ENCODE data around the gene CADM1.

The CADM1 gene

DNA sequence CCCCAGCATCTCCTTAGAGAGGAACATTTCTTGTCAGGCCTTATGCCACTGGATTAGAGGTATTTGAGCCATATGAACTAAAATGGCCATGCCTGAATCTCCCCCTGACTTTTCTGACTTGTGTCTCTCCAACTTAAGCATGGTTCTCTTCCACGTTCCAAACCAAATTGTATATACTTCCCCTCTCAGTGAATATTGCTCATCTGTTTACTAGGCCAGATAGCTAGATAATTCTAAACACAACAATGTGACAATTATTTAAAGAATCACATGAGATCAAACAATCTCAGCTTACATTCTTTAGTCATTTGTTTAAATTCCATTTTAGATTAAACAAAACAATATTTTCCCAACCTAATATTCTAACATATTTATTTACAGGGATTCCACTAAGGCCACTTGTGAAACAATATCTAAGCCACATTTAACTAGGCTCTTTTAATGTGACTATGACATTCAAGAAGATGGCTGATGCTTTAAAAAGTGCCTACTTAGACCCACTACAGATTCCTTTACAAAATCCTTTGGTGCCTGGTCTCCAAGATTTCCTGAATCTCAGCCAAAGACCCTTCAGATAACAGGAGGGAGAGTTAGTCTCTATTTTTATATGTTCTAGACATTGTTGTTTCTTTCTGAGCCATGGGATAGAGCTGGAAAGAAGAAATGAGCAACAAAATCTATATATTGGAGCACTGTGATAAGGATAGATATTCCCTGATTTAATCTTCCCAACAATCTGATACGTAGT, 105.7 kb downstream of the CADM1 start:
- DNase-seq (ENCODE audit: low read depth) = no peak

DNA sequence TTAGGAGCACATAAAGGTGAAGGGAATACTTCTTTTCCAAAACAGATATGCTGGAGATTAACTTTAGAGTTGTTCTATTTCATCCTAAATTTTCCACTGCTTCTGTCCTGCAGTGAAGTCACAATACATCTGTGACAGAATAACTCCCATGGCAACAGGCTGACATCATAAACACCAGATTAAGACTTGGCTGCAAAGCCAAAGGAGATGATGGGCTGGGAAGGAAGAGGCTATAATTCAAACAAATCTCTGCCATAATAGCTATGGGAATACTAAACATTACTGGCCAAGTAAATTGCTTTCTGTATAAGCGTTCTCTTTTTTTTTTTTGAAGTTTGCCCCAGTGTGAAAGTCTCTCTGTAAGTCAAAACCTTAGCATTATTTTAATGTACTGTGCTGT, 107.7 kb downstream of the CADM1 start:
- no peak for DNase-seq (ENCODE audit: low read depth)

DNA sequence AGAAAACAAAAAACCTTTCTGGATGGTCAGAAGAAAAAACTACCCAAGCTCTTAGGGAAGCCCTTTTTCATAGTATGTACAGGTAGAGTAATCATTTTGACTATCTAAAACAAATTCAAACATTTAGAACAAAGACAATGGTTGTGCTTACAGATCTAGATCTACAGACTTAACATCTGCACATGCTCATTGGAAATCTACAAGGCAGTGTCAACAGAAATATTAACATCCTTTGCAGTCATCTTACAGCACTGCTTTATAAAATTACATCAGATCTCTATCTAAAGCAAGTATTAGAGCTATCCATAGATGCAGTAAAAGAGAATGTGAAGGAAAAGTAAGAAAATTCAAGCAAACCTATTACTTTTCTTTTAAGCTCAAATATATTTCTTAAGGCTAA, 110.3 kb downstream of the CADM1 start:
- DNase-seq (ENCODE audit: low read depth) = no peak

DNA sequence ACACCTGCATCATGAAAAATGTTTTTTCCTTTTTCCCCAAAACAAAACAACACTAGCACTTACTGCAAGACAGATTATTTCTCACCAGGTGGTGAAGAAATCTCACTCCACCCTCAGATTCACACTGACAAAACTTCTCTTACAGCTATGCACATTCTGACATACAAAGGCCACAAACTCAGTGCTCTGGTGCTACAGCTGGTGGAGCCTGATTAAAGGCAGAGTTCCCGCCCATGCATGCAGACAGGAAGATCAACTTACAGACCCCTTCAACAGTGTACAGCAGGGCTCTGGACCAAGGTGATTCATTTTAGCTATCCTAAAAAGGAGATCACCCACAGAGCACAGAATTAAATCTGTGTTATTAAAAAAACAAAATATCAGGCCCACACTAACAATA, 112.6 kb downstream of the CADM1 start:
- no peak for DNase-seq (ENCODE audit: low read depth)

DNA sequence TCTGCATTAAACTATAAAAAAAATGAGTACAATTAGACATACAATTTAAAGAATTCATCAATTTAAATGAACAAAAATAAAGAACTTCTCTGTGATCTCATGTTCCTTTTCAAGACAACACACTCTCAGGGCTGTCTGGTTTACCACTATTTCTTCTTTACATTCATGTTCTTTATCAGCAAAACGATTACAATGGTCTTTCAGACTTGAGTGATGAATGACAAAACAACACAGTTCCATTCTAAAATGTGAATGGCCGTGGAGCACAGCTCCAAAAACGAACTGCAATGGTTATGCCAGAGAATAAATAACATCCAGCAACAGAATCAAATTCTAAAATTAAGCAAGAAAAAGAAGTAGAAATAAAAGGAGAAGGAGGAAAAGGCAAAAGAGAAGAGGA, 113.1 kb downstream of the CADM1 start:
- DNase-seq (ENCODE audit: low read depth) = no peak

DNA sequence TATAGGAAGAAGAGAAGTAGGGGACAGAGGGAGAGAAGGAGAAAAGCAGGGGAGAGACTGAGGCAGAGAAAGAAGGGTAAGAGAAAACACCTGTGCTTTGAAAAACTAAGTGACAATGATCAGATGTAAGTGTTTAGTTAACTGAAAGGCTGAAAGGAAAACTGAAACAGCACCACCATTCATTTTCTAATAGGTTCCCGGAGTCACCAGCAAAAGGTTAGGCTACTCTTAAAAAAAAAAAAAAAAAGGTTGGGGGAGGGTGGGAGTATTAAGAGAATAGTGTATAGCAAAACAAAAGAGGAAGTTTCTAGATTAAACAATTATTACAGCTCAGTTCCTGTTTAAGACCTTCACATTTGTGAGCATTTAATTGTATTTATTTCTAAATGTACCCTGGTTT, 113.8 kb downstream of the CADM1 start:
- no peak for DNase-seq (ENCODE audit: low read depth)

DNA sequence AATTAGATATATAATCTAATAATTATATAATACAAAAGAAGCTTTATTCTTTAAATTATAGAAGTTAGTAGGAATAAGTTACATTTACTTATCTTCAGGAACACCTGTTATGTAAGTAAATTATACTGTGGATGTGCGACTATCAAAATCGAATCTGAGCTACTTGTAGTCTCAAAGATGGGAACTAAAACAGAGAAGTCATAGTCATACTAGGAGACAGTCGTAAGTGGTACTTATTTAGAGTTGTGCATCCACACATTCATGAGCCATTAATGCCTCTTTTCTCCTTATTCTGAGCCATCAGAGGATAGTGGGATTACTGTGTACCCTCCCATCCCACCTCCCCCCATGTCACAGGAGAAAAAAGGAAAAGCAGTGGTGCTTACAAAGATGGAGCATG, 114.4 kb downstream of the CADM1 start:
- DNase-seq (ENCODE audit: low read depth) = no peak

DNA sequence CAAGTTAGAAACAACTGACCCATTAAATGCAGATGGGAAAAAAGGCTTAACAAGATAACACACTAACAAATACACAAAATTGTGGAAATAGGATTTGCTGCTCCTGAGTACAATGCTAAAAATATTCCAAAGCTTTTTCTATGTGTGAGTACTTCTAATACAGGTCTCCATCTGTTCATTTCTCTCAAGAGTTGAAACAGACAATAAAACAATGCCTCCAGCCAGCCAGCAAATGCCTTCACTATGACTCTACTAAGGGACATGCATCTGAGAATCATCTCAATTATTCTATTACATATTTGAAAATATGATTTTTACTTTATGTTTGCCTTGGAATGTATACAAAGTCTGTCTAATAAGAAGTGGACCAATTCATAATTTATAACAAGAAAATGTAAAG, 119.0 kb downstream of the CADM1 start:
- DNase-seq (ENCODE audit: low read depth) = no peak

DNA sequence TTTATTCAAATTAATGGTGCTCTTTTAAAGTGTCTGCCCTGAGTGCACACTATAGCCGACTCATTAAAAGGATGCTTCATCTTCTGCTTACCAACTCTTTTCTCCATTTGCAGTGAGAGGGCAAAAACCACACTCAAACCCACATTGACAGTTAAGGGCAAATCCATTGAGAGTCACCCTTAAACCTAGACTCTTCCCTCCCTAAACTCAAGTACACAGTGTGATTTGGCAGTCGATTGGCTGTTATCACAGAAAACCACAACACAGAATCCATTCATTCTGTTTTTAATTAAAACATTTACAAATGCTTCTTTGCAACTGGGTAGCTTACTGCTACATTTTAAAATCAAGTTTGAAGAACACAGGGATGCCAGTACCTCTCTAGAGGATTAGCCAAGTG, 120.0 kb downstream of the CADM1 start:
- DNase-seq (ENCODE audit: low read depth) = no peak

DNA sequence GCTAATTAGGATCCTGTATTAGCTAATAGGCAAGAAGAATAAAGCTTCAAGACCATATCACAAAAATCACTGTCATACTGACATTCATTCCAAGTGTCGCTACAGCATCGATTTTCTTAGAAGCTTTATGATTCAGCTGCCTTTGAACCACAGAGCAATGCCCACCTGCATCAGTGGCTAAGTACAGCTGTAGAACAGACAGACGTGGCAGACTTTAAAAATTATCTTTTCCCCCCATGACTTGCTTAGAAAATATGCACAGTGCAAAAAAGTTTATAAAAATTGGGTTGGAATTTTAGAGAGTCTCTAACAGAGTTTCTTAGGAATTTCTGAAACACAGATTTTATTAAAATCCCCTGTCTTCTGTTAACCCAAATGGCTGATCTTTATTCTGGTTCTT, 120.8 kb downstream of the CADM1 start:
- DNase-seq (ENCODE audit: low read depth) = no peak

DNA sequence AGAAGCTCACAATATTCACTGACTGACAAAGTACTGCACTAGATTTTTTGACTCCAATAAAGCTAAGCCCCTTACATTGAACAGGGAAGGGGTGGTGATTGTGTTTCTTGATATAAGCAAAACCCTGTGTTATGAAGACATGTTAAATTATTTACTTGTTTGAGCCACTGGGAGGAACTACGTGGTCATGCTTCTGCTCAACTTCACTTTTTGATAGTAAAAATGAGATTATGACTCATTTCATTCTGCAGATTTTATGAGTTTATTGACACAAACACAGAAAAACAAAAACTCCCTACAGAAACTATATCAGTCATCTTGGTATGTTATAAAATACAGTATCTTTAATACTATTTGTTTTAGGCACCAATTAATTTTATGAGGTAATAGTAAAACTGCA, 124.7 kb downstream of the CADM1 start:
- DNase-seq (ENCODE audit: low read depth) = no peak

DNA sequence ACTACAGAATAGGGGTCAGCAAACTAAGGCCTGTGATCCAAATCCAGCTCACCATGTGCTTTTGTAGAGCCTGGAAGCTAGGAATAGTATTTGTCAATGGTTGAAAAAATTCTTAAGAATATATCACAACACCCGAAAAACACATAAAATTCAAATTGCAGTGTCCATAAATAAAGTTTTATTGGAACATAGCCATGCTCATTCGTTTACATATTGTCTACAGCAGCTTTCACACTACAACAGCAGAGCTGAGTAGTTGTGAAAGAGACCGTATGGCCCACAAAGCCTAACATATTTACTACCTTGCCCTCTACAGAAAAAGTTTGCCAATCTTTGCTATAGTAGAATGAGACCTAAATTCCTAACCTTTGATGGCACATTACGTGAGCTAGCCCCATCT, 125.7 kb downstream of the CADM1 start:
- DNase-seq (ENCODE audit: low read depth) = no peak

DNA sequence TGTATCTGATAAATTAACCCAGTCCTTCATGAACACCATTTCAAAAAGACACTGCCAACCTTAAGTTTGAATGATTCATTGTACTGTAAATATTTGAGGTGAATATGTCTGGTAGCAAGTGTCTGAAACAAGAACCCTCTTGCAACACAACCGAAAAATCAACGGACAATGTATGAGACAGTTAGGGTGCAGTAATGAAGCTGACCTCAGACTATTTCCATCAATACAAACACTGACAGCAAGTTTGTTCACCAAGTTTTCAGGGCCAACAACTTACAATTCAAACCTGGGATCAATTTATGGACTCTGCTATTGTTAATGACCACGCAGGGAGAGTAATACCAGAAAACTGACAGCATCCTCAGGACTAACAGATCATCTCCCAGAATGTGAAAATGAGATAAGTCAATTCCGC, 126.3 kb downstream of the CADM1 start:
- DNase-seq (ENCODE audit: low read depth) = no peak

DNA sequence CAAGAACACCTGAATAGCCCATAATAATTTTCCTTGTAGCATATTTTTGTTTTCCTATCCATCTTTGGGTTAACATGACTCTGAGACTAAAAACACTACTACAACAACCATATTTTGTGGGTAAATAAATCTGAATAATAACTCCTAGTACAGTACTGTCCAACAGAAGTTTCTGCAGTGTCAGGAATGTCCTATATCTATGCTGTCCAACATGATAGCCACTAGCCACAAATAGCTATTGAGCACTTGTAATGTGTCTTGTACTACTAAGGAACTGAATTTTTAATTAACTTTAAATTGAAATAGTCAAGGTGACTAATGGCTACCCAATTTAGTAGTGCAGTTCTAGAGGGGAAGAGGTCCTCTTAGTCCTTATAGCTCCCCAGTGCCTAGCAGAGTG, 135.6 kb downstream of the CADM1 start:
- no peak for DNase-seq (ENCODE audit: low read depth)

DNA sequence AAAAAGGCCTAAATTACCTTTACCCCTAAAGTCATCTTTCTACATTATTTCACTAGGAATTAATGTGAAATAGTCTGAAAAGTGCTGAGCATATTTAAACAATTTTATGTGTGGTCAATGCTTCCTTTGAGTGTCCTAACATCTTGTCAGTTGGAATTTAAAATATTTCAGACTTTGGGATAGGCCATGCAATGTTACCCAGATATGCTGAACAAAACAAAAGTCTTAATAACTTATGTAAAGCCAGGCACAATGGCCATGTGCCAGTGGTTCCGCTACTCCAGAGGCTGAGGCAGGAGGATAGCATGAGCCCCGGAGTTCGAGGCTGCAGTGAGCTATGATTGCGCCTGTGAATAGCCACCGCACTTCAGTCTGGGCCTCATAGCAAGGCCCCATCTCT, 137.4 kb downstream of the CADM1 start:
- no peak for DNase-seq (ENCODE audit: low read depth)

DNA sequence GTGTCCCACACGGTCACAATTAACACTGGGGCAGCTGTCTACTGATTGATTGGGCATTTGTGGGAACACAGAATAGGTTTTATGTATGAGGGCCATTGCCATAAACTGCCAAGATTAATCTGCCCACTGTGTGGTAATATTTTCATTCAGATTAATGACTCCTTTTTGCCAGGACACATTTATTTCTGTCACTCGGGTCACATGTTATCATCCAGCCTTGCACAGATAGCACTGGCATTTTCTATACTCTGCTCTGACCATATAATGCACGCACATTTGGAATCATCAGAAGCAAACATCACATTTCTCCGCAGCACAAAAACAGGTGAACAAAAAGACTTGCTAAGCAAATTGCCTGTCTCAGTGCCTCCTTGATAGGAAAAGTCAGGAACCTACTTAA, 138.3 kb downstream of the CADM1 start:
- DNase-seq (ENCODE audit: low read depth) = no peak

DNA sequence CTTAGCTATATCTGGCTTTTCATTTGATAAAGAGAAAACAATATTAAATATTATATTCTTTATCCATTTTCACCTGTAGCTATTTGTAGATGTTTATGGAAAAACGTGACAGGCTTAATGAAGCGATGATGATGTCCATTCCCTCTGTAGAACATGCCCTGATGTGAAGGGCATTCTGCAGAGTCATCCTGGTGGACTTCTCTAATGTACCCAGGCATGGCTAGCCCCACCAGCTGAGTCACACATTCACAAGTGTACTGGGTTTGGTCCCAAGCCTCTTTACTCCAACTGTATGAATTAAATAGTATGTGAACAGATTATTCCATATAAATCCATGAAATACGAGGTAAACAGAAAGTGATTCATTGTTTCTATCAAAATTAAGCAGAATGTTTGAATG, 139.3 kb downstream of the CADM1 start:
- no peak for DNase-seq (ENCODE audit: low read depth)

DNA sequence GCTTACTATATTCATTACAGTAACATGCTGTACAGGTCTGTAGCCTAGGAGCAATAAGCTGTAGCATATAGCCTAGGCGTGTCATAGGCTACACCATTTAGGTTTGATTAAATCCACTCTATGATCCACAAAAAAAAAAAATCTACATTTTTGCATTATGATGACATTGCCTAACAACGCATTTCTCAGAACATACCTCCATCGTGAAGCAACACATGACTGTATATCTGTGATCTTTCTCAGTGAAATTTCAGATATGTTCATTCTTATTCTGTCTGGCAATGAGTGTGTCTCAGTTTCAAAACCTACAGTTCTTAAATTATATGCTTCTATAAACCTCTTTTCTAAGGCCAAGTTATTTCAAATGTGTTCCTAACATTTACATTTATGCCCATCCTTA, 140.3 kb downstream of the CADM1 start:
- no peak for DNase-seq (ENCODE audit: low read depth)

DNA sequence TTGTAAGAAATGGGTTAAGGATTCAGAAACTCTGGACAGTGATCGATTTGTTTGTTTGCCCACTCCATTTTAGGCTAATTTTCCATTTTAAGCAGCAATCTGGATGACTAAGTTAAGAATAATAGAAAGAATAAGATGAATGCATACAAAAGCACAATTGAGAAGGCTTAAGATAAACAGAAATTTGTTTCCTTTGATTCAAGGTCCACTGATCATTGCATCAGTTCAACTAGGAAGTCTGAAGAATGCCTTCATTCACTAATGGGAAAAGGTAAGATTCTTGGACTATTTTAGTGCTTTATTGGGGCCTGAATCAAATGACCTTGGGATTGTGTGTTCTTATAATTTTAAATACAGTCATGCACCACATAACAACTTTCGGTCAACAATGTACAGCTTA, 140.8 kb downstream of the CADM1 start:
- DNase-seq (ENCODE audit: low read depth) = no peak

DNA sequence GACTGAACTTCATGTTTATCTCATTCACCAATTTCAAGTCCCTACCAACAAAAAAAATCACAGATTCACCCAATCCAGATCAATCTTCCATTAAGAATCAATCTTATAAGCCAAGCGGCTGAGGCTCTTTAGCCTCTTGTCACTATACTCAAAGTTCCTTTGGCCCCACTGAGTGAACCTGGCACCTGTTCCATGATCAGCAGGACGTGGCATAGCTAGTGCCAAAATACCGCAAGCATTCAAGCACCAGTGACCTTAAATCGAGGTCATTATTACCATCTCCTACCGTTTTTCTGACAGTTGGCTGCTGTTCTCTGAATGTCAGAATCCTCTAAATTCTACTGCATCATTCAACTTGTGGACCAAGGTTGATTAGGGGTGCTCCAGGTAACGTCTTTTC, 141.2 kb downstream of the CADM1 start:
- no peak for DNase-seq (ENCODE audit: low read depth)

DNA sequence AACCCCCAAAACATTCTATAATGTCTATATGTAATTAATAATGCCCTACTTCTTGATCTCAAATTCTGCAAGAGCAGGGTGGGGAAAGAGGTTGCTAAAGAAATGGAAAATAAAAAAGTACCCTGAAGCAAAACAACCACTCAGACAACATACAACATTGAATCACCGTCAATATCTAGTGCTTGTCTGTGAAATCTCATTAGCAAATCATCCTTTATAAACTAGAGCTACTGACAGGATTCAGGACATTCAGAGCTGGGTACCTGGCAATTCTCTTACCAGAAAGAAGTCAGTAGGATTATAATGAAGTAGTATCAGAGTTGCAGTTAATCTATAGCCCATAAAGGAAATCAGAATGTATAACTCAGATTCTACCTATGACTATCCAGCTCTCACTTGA, 143.2 kb downstream of the CADM1 start:
- DNase-seq (ENCODE audit: low read depth) = no peak

DNA sequence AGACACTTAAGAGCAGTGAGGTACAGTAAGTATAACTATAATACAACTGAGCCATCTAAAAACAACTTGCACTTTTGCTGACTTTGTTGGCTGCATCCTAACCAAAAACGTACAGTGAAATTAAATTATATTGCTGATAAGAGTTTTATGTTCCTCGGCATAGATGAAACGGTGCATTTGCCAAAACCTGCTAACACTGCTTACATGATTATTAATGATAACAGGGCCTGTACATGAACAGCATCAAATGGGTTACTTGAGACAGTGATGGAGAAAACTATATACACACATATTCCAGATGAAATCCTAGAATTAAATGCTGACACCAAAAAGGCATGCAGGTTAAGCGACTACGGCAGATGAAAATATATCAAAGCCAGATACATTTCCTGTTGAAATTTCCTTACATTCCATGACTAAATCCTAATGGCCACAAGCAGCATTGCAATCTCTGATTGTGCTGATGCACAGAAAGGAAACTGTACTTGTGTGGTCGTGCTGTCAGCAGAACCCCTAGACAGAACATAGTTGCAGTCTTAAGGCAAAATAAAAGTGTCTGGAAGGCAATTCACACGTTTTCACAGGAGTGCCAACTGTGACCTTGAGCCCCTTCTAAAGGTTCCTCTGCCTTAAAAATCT, 143.9 kb downstream of the CADM1 start:
- DNase-seq (ENCODE audit: low read depth) = no peak

DNA sequence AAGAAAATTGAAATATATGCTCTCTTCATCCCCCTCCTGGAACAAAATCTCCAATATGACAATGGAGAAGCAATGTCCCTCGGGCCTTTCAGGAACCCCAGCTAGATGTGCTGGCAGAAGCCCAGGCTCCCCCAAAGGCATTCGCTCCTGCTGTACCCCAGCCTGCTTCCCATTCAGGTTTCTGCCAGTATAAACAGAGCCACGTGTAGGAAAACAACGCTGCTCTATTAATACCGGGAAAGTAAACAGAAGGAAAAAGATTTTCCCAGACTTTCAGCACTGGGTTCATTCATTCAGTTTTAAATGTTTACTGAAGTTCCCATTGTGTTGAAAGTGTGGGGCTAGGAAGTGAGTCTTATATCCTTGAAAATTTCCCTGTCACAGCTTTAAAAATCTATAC, 147.1 kb downstream of the CADM1 start:
- no peak for DNase-seq (ENCODE audit: low read depth)

DNA sequence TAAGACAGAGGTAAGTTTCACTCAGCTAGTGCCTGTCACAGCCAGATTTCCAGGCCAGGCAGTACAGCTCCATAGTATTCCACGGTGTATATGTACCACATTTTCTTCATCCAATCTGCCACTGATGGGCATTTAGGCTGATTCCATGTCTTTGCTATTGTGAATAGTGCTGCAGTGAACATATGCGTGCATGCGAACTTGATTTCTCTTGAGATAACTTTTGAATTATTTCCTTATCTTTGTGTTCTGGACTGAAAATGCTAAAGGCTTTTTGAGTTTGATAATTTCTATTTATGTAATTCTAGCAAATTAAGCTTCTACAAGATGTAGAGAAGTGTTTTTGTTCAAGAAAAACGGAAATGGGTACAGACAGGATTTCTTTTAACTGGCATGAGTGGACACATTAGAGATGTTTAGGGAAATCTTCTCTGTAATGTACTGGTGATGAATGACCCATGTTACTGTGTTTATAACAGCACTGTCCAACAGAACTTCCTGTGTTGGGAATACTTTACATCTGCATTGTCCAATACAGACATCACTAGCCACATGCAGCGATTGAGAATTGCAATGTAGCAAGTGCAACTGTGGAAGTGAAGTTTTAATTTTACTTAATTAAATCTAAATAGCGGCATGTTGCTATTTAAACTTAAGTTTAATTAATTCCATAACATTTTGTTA, 151.3 kb downstream of the CADM1 start:
- DNase-seq (ENCODE audit: low read depth) = no peak
